Gastroesophageal sphincter (tissue), 3 donors: ENCODE results near the gene NOL4L.

ENCODE experiments used
- CTCF ChIP-seq, 4 experiments: fragments of 200-600 bp in 2 of 4; fragments of 450-650 bp in 2 of 4; sonication (generic) in 1 of 4; IDR thresholded peaks; one replicate each; pipeline ENCODE4 v1.5.1; 2017 to 2019; ENCODE audit warnings: antibody characterized with exemption in 4 of 4, mild to moderate bottlenecking in 2 of 4, moderate library complexity in 2 of 4
- EP300 ChIP-seq: sonication (generic); formaldehyde crosslinking; IDR thresholded peaks from one replicate; pipeline ENCODE4 v1.6.1; 2017; ENCODE audit warnings: antibody characterized with exemption, mild to moderate bottlenecking

GRCh38 chr20:32614303-32614702 lies 29.2 kb upstream of the NOL4L start:
- no peak for TF ChIP-seq CTCF (IDR thresholded peaks at IDR 0.05)
- TF ChIP-seq EP300 = no peak
